ENCODE measurements around the gene HEATR1.

The HEATR1 gene

DNA sequence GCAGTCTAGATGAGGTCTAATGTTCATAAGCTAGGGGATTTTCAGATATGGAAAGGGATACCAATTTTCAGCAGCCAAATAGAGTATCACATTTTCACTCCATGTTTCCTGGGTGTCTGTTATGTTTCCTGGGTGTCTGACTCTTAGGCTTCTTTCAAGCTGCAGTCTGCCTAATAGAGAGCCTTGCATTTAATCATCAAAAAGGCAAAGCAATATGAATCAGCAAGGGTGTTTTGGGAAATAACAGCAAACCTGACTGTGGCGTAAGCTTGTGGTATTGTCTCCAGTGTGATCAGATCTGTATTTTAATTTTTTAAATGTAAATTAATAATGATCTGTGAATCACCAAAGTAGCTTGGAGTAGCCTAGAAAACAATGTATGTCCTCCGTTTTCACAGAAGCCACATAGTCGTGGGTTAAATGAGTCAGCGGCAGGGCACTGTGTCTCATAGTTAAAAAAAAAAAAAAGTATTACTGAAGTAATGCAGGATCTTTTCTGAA, 70.1 kb downstream of the HEATR1 start:
- Histone ChIP-seq H3K27ac (ENCODE audit: low read depth, low read length) (no peak overlapping the region), H3K9me2 (replicated peaks; ENCODE audit: control insufficient read depth, low read length) (no peaks in the 10 kb centered on the region), H3K36me3 (ENCODE audit: control insufficient read depth, low read length) (peaks cover 3% of the 10 kb centered on the region; the same call in 1 of the 2 replicates), H3K9me3 (ENCODE audit: control insufficient read depth, insufficient read depth, low read length) (no peaks in the 10 kb centered on the region), H3K79me2 (ENCODE audit: control insufficient read depth, low read length) (no peaks in the 10 kb centered on the region), H3K27me3 (ENCODE audit: control insufficient read depth, low read length) (no peaks in the 10 kb centered on the region), H3K4me1 (ENCODE audit: control insufficient read depth, low read length) (peaks cover 12% of the 10 kb centered on the region), H3K4me2 (ENCODE audit: low read length) (no peak overlapping the region), H3F3A (ENCODE audit: control insufficient read depth, insufficient read depth) (no peaks in the 10 kb centered on the region), H3K4me3 (ENCODE audit: low read length) (no peak overlapping the region), H4K20me1 (ENCODE audit: control insufficient read depth, insufficient read depth, low read depth, low read length) (no peaks in the 10 kb centered on the region)
- TF ChIP-seq, protein P1, sequence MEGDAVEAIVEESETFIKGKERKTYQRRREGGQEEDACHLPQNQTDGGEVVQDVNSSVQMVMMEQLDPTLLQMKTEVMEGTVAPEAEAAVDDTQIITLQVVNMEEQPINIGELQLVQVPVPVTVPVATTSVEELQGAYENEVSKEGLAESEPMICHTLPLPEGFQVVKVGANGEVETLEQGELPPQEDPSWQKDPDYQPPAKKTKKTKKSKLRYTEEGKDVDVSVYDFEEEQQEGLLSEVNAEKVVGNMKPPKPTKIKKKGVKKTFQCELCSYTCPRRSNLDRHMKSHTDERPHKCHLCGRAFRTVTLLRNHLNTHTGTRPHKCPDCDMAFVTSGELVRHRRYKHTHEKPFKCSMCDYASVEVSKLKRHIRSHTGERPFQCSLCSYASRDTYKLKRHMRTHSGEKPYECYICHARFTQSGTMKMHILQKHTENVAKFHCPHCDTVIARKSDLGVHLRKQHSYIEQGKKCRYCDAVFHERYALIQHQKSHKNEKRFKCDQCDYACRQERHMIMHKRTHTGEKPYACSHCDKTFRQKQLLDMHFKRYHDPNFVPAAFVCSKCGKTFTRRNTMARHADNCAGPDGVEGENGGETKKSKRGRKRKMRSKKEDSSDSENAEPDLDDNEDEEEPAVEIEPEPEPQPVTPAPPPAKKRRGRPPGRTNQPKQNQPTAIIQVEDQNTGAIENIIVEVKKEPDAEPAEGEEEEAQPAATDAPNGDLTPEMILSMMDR (IDR thresholded peaks at IDR 0.05; ENCODE audit: low read depth, low read length, poor library complexity, severe bottlenecking): no peak
- no peak for TF ChIP-seq EZH2phosphoT487 (IDR thresholded peaks at IDR 0.05; ENCODE audit: borderline replicate concordance, low read length)

DNA sequence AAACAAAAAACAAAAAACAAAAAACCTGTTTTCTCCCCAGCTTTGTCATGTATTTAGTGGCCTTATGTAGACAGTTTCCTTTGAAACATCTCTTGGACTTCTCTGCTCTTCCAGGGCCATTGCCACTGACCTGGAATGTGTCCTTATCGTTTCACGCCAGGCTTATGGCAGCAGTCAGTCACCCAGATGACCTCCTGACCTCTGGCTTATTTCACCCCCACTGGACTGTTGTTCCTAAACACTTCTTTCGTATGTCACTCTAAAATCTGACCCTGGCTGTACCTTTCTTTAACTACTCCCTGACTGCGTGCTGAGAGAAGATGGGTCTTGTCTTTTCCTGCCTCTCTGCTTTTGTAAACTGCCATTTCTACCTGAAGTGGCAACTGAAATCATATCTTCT, 71.5 kb downstream of the HEATR1 start:
- H3K36me3 ChIP-seq (ENCODE audit: control insufficient read depth, low read length): no peaks in the 10 kb centered on the region
- TF ChIP-seq, protein P1 (IDR thresholded peaks at IDR 0.05; ENCODE audit: low read depth, low read length, poor library complexity, severe bottlenecking): no peak
- TF ChIP-seq EZH2phosphoT487 (IDR thresholded peaks at IDR 0.05; ENCODE audit: borderline replicate concordance, low read length): no peak
- no peaks in the 10 kb centered on the region for H4K20me1 ChIP-seq (ENCODE audit: control insufficient read depth, insufficient read depth, low read depth, low read length)
- H3F3A ChIP-seq (ENCODE audit: control insufficient read depth, insufficient read depth): no peaks in the 10 kb centered on the region
- H3K79me2 ChIP-seq (ENCODE audit: control insufficient read depth, low read length): no peaks in the 10 kb centered on the region
- H3K27me3 ChIP-seq (ENCODE audit: control insufficient read depth, low read length): no peaks in the 10 kb centered on the region
- H3K4me3 ChIP-seq (ENCODE audit: low read length): no peak overlapping the region
- H3K9me2 ChIP-seq (replicated peaks; ENCODE audit: control insufficient read depth, low read length): no peaks in the 10 kb centered on the region
- no peaks in the 10 kb centered on the region for H3K9me3 ChIP-seq (ENCODE audit: control insufficient read depth, insufficient read depth, low read length)
- H3K4me1 ChIP-seq (ENCODE audit: control insufficient read depth, low read length): peaks cover 12% of the 10 kb centered on the region
- H3K27ac ChIP-seq (ENCODE audit: low read depth, low read length): no peak overlapping the region
- H3K4me2 ChIP-seq (ENCODE audit: low read length): no peak overlapping the region

DNA sequence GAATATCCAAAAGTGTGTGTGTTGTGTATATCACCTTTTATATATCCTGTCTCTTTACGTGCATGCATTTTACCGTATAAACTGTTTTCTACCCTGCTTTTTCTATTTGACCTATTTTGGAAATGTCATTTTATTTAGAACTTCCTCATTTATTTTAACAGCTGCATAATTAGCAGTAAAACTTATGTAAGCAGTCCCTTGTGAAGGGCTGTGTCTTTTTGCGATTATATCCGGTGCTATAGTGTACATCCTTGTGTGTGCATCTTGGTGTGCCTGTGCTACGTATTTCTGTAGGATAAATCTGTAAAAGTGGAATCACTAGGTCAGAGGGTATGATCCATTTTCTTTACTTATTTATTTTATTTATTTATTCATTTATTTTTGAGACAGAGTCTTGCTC, 73.4 kb downstream of the HEATR1 start:
- peaks cover 2% of the 10 kb centered on the region; the same call in 1 of the 2 replicates for H3K36me3 ChIP-seq (ENCODE audit: control insufficient read depth, low read length)
- no peaks in the 10 kb centered on the region for H3K9me2 ChIP-seq (replicated peaks; ENCODE audit: control insufficient read depth, low read length)
- no peaks in the 10 kb centered on the region for H3K27me3 ChIP-seq (ENCODE audit: control insufficient read depth, low read length)
- no peak overlapping the region for H3K27ac ChIP-seq (ENCODE audit: low read depth, low read length)
- H3K79me2 ChIP-seq (ENCODE audit: control insufficient read depth, low read length): no peaks in the 10 kb centered on the region
- H3K4me3 ChIP-seq (ENCODE audit: low read length): no peak overlapping the region
- TF ChIP-seq EZH2phosphoT487 (IDR thresholded peaks at IDR 0.05; ENCODE audit: borderline replicate concordance, low read length): no peak
- TF ChIP-seq, protein P1 (IDR thresholded peaks at IDR 0.05; ENCODE audit: low read depth, low read length, poor library complexity, severe bottlenecking): no peak
- H4K20me1 ChIP-seq (ENCODE audit: control insufficient read depth, insufficient read depth, low read depth, low read length): no peaks in the 10 kb centered on the region
- no peaks in the 10 kb centered on the region for H3K9me3 ChIP-seq (ENCODE audit: control insufficient read depth, insufficient read depth, low read length)
- no peaks in the 10 kb centered on the region for H3F3A ChIP-seq (ENCODE audit: control insufficient read depth, insufficient read depth)
- H3K4me1 ChIP-seq (ENCODE audit: control insufficient read depth, low read length): peaks cover 12% of the 10 kb centered on the region
- H3K4me2 ChIP-seq (ENCODE audit: low read length): no peak overlapping the region
